Germinal center (tissue), 1 donor: ENCODE data around the gene ASF1A.

Experiments
- DNase-seq: peaks from one replicate; pipeline ENCODE4 v3.0.0; 2012; ENCODE audit warnings: mixed read lengths, low spot score

The ASF1A gene

DNA sequence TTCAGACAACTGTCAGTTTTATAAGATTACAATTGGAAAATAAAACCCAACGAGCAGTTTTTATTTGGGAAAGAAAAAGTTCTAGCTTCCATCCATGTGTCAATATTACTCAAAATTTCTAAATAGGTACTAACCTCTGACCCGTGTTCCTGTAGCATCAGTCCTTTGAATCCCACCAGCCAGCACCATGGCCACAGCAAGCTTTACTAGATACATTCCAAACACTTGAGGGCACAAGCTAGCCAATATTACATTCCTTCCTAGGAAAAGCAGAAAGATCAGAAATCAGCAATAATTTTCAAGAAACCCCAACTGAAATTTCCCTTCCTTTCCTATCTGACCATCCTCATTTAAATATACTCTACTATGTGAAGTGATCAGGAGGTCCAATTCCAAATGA is 19.2 kb downstream of the ASF1A start:
- no peak for DNase-seq

DNA sequence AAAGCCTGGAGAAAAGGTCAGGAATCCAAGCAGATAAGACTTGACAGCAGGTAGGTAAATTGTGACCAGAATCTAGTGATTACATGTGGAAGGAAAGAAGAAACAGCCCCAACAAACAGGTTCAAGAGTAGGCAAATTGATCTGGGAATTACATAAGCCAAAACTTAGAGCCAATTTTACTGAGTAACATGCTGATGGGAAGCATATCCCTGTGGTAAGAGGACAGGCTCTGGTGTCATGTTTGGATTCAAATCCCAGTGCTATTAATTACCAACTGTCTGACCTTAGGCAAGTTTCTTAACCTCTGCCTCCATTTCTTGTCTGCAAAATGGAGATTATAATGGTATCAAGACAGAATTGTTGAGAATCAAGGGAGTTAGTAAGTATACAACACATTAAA is 20.6 kb downstream of the ASF1A start:
- DNase-seq, result no peak

GRCh38 chr6:118917546-118918328 is 23.8 kb downstream of the ASF1A start:
- no peak for DNase-seq

DNA sequence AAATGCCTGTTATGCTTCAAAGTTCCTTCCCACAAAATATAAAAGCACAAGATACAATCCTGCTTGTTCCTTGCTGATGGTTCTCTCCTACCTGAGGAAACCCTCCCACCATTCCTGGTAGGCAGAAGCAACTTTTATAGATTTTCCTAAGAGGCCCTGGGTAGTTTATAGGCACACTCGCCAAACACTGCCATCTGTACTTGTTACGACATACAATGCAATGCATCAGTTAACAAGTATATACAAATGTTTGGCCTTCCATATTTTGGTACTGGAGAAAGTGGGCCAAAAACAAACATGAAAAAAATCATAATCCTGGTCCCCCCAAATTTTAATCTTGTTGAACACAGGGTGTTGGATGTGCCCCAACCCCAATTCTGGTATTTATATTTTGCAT is 24.4 kb downstream of the ASF1A start:
- no peak for DNase-seq

- DNase-seq, result no peak
Observed at GRCh38 chr6:118921084-118921483, 27.1 kb downstream of the ASF1A start.

GRCh38 chr6:118923035-118923434 is 29.1 kb downstream of the ASF1A start:
- DNase-seq, result no peak

GRCh38 chr6:118930680-118931079 is 36.7 kb downstream of the ASF1A start:
- no peak for DNase-seq

DNA sequence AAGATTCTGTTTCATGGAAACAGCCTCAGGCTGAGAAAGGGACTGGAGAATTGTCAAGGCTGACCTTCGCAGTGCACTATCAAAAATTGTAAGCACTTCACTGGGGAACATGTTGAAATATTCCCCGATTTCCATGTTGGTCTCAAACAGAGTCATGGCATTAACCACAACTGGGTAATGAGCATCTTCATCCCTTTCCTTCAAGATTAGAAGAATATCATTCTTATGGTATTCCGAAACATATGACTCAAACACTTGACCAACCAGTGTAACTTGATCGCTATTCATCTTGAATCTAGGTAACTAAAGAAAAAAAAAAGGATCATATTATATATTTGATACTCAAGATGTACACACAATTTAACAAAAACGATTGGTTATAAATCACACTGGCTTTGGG is 37.5 kb downstream of the ASF1A start:
- no peak for DNase-seq

DNA sequence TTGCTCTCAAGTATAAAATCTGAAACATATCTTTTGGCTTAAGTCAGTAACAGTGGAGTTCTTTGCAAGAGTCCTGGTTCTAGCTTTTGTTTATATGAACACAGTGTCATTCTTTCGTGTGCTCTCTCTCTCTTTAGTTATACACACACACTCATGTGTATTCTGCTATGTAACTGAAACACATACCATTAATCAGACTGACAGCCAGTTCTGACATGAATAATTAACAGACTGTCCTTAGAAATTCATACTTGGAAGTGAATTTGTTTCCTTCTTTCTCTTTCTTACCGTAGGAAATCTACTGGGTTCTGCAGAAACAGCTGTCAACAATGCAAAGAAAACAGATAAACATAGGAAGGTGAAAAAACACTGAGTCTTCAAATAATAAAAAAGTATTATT is 38.5 kb downstream of the ASF1A start:
- DNase-seq, result no peak

GRCh38 chr6:118933855-118934460 is 40.0 kb downstream of the ASF1A start:
- DNase-seq, result no peak

- DNase-seq, result peak; percentile 95
Observed at GRCh38 chr6:118934461-118935330, 40.7 kb downstream of the ASF1A start, which contains the start of gene MCM9. MCM9 (minus strand) TSS chr6:118935159; CDS start chr6:118931723, 3,436 bp downstream.

GRCh38 chr6:118935331-118935668 is 41.3 kb downstream of the ASF1A start:
- DNase-seq, result no peak

DNA sequence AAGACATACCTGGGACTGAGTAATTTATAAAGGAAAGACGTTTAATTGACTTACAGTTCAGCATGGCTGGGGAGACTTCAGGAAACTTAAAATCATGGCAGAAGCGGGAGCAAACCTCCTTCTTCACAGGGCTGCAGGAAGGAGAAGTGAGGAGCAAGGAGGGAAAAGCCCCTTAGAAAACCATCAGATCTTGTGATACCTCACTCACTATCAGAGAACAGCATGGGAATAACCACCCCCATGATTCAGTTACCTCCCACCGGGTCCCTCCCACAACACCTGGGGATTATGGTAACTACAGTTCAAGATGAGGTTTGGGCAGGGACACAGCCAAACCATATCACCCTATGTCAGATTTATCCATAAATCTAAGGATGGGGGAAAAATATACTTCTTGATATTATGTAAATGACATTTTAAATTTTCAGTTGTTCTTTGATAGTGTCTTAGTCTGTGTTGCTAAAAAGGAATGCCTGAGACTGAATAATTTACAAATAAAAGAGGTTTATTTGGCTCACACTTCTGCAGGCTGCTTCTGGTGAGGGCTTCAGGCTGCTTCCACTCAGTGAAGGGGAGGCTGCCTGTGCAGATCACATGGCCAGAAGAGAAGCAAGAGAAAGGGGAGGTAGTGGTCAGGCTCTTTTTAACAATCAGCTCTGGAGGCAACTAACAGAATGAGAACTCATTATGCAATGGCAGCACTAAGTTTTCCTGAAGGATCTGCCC is 42.2 kb downstream of the ASF1A start:
- DNase-seq, result no peak

DNA sequence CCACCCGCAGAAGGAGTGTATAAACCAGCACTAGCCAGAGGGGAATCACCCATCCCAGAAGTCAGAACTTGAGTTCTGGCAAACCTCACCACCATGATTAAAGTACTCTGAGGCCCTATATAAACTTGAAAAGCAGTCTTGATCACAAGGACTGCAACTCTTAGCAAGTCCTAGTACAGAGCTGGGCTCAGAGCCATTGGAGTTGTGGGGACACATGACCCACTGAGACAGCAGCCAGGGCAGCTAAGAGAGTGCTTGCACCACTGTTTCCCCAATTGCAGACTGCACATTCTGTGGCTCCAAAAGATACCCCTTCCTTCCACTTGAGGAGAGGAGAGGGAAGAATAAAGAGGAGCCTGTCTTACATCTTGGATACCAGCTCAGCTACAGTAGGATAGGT is 45.7 kb downstream of the ASF1A start:
- DNase-seq, result no peak

GRCh38 chr6:118940770-118941169 is 46.8 kb downstream of the ASF1A start:
- DNase-seq, result no peak

- no peak for DNase-seq
Observed at GRCh38 chr6:118945217-118945616, 51.3 kb downstream of the ASF1A start.

DNA sequence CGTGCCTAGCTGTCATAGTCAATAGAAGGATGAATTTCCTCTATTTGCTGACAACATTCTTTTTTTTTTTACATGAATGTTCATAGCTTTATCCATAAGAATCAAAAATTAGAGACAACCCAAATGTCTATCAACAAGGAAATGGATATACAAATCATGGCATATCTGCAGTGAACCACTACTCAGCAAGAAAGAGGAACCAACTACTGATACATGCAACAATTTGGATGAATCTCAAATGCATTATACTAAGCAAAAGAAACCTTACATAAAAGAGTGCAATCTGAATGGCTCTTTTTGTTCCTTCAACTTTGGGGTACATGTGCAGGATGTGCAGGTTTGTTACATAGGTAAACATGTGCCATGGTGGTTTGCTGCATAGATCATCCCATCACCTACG is 58.7 kb downstream of the ASF1A start:
- no peak for DNase-seq

DNA sequence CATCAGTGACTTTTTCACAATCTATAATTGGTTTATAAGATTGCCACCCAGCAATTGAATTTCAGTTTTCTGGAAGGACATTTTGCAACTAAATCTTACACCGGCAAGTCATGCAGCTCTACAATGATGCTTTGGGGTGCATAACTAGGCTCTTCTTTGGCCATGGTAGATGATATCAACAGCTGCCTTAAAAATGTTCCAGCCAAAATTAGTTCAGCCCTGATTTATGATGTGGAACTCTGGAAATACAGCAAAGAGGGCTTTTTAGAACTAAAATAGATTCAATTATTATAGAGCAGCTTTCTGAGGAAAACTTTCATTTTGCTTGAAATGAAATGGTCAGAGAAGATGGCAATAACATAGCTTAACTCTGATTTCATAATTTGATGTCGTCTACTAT is 59.4 kb downstream of the ASF1A start:
- no peak for DNase-seq
